Kidney epithelial cell (primary cell): ENCODE results near the gene IZUMO1. TPM values are rescaled to one million over a fixed set of nuclear protein-coding genes. Genes with fewer than 3 reads are reported as not detected.

Experiments used
- DNase-seq: peaks from one replicate; pipeline ENCODE4 v3.0.0-alpha.2; 2010; ENCODE audit warnings: low read depth
- H3K27me3 ChIP-seq: 2 replicates; pipeline ENCODE4 v1.6.0; 2011; ENCODE audit warnings: low read length; ENCODE audit not compliant: control insufficient read depth, insufficient read depth
- H3K36me3 ChIP-seq: 2 replicates; pipeline ENCODE4 v1.5.1; 2011; ENCODE audit warnings: low read length; ENCODE audit not compliant: control insufficient read depth, insufficient read depth
- H3K4me3 ChIP-seq: 2 replicates; pipeline ENCODE4 v1.5.1; 2011; ENCODE audit warnings: low read depth, mild to moderate bottlenecking, control low read depth, low read length
- CTCF ChIP-seq: IDR thresholded peaks from 2 replicates; pipeline ENCODE4 v1.5.1; 2011; ENCODE audit warnings: mild to moderate bottlenecking, moderate library complexity, low read length, control low read depth, inconsistent platforms; ENCODE audit not compliant: insufficient read depth, poor library complexity, severe bottlenecking
- total RNA-seq: library from RNA; depleted of rRNA; stranded (reverse); fragments of >200 nt; gene quantifications from 2 replicates; pipeline ENCODE4 v1.2.3, GENCODE V29; 2015

The IZUMO1 gene
- total RNA-seq, 1 donor from 2014 or later: 0.25 TPM

DNA sequence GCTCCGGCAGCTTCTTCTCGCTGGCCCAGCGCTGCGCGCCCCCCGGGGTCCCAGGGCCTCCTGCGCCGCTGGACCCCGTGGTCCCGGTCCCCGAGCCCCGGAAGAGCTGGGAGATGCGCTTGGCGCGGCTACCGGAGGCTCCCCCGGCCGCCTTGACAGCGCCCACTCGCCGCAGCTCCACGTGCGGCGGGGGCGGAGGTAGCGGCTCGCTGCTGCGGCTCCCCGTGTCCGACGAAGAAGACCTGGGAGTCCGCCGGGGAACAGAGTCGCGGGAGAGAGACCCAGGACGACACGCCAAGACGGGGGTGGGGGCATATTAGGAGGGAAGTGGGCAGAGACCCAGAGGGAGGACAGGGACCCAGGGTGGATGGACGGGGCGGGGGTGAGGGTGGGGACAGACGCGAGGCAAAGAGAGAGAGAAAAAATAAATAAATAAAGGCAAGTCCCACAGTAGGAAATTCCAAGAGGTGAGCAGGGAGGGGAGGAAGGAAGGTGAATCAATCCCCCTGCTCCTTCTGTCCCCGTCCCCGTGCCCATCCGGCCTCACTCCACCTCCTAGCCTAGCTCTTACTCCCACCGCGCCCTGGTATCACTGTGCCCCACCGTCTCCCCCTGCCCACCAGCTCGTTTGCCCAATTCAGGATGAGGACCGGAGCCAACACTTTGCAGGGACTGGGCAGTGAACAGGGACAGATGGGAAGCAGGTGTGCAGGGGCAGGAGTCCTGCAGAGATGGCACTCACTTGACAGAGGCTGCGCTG lies 7.1 kb downstream of the IZUMO1 start:
- Histone ChIP-seq H3K36me3 (no peaks in the 10 kb centered on the region), H3K4me3 (peak overlapping the region; percentile 31), H3K27me3 (peaks cover 14% of the 10 kb centered on the region)
- TF ChIP-seq CTCF: no peak
- DNase-seq: no peak

GRCh38 chr19:48738557-48739403 lies 7.9 kb downstream of the IZUMO1 start:
- H3K27me3 ChIP-seq: peaks cover 14% of the 10 kb centered on the region
- DNase-seq: no peak
- no peaks in the 10 kb centered on the region for H3K36me3 ChIP-seq
- H3K4me3 ChIP-seq: peak overlapping the region; percentile 31
- TF ChIP-seq CTCF: no peak

DNA sequence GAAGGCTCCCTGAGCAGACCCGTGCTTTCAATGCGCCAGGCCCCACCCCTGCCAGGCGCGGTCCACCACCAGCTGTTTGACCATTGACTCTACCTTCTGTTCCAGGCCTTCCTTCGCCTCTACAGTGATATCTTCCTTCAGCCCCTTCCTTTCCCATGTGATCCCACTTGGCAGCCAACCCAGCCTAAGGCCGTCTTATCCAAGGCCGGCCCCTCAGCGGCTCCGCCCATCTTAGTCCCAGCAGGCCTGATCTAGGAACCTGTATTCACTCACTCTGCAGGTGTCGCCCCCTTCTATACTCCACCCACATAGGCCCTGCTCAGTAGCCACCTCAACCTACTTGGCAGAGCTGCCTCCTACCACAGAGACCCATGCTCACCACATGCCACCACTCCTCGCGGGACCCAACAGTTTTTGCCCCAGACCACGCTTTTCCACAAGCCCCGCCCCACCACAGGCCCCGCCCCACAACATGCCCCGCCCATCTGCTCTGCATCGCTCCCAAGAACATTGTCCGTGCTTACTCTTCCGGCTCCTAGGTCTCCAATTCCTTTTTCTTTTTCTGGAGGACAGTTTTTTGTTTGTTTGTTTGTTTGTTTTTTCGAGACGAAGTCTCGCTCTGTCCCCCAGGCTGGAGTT lies 9.2 kb downstream of the IZUMO1 start:
- peaks cover 14% of the 10 kb centered on the region for H3K27me3 ChIP-seq
- DNase-seq: no peak
- no peak overlapping the region for H3K4me3 ChIP-seq
- no peak for TF ChIP-seq CTCF
- no peaks in the 10 kb centered on the region for H3K36me3 ChIP-seq

DNA sequence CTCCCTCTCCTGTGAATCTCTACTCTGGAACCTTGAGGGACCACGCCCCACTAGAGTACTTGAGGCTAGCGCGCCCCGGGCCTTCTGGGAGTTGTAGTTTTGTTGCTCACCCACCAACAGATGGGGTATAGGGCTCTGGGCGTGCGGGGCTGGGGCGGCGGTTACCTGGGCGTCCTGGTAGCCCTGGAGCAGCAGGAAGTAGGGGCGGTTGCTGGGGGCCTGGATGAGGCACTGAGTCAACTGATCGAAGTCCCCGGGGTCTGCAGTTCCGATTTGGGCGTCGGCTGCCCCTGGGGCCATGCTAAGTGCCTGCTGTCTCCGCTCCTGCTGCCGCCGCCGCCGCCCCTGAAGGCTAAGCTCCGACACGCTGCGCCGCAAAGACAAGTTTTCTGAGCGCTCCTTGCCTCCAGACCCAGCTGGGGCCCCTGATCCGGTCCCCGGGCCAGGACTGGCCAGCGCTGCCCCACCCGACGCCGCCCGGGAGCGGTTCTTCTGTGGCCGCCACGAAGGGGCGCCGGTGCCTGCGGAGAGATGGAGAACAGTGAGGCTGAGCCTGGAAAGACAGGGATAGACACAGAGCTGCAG lies 11.6 kb downstream of the IZUMO1 start:
- no peak for TF ChIP-seq CTCF
- H3K4me3 ChIP-seq: peak overlapping the region; percentile 29
- peaks cover 10% of the 10 kb centered on the region for H3K27me3 ChIP-seq
- no peaks in the 10 kb centered on the region for H3K36me3 ChIP-seq
- DNase-seq: no peak

- Histone ChIP-seq H3K36me3 (no peaks in the 10 kb centered on the region), H3K4me3 (no peak overlapping the region)
- no peak for TF ChIP-seq CTCF
Measured at GRCh38 chr19:48734625-48735024, 12.1 kb downstream of the IZUMO1 start.

More at GRCh38 chr19:48734625-48735024, 12.1 kb downstream of the IZUMO1 start:
- no peak for DNase-seq
- H3K27me3 ChIP-seq: peaks cover 5% of the 10 kb centered on the region
